Stimulated activated CD8-positive, alpha-beta memory T cell treated with anti-CD3 and anti-CD28 coated beads, Interleukin-12 subunit alpha, Interleukin-12 subunit beta, amount 100 ng/mL, for 1 hour (primary cell): ENCODE data around the gene NCAPD3.

Source experiments
- DNase-seq: peaks from one replicate; pipeline ENCODE4 v3.0.0-alpha.2; 2020; ENCODE audit warnings: low read depth

The NCAPD3 gene

GRCh38 chr11:134252346-134253187 is 28.8 kb upstream of the NCAPD3 start:
- DNase-seq: no peak

DNA sequence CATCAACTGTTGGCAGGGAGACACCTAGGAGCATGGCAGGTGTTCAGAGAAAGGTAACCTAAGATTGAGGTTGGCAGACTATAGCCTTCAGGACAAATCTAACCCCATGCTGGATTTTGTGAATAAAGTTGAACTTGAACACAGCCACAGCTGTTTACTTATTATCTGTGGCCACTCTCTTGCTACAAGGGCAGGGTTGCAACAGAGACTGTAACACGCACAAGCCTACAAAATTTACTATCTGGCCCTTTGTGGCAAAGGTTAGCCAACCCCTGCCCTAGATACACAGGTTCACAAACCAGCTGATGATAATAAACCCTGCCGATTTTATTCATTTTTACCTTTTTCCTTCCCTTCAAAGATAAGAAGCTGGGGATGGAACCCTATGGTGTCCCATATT is 26.9 kb upstream of the NCAPD3 start:
- DNase-seq: no peak

DNA sequence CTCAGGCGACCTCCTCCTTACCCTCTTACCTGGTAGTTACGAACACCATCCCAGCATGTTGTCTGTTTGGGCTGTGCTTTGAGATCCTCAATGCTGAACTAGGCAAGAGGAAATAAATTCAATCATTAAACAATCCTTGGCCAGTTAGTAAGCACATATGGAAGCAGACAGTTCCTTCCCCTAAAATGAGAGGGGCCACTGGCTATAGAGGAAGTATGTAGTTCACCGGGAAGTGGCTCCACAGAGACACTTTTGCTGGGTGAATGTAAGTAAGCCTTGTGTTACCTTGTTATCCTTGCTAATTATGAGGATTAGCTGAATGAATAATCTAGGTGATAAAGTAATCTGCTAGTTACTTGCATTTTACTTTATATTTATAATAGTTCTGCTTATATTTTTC is 26.5 kb upstream of the NCAPD3 start:
- no peak for DNase-seq

GRCh38 chr11:134248910-134249480 is 25.2 kb upstream of the NCAPD3 start:
- no peak for DNase-seq

DNA sequence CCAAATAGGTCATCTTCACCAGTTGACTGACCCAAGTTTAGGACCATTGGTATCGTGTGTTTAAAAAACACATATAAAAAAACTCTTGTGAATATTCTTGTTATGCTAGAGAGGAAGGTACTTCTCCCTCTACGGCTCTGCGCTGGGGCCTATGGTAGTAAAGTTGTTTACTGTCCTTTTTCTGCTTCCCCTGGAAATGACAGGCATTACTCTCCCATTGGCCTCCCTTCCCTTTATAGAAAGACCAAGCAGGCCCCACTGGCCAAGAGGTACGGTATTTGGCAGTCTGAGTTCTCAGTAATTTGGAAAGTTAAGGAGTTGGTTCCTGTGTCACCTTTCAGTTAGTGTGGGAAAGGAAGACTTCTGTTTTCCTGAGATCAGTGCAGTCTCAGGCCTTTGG is 22.9 kb upstream of the NCAPD3 start:
- DNase-seq: no peak

- DNase-seq: no peak
Measured at GRCh38 chr11:134246100-134246499, 22.3 kb upstream of the NCAPD3 start.

DNA sequence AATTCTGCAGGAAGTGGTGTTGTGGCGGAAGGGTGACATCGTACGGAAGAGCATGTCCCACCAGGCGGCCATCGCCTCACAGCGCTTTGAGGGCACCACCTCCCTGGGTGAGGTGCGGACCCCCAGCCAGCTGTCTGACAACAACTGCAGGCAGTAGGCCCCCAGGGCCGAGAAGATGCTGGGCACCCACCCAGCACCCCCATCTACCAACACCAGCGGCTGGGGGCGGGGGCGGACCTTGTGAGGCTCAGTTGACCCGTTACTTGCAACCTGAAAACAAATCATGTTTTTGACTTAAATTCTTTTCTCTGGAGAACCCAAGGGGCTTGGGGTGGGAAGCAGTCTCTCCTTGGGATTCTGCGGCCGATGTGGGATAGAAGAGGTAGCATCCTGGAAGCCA is 21.7 kb upstream of the NCAPD3 start:
- DNase-seq: no peak

DNA sequence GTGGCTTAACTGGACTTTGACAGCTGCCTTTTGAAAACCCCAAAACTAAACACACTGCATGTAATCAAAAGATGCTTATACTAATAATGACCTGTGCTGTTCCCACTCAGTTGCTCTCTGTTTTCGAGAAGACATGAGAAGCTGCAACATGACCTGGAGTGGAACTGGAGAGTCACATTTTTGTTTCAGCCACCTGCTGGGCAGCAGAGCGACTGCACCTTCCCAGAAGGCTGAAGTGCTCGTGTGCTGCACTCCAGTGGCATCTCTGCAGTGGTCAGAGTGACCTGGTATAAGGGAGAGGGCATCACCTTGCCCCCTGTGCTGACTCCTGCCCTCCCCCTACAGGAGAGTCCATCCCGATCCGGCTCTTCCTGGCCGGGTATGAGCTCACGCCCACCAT is 20.8 kb upstream of the NCAPD3 start:
- no peak for DNase-seq

- no peak for DNase-seq
Measured at GRCh38 chr11:134243913-134244312, 20.1 kb upstream of the NCAPD3 start.

DNA sequence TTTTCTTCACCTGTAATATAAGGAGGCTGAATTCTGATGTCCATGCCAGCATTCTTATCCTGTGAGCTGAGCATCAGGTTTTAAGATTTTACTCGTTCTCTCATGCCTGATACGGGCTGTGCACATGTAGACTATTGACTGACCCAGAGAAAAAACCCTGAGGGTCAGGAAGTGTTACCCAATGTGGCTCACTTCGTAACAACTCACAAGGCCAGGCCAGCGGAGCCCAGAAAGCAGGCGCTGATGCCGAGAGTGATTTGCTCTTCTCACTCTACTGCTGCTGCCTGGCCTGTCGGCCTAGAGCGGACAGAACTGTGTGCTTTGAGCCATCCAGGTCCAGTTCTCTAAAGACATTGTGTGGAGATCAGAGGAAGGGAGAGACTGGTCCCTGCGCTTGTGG is 18.6 kb upstream of the NCAPD3 start:
- no peak for DNase-seq

GRCh38 chr11:134240592-134240991 is 16.8 kb upstream of the NCAPD3 start:
- DNase-seq: no peak

DNA sequence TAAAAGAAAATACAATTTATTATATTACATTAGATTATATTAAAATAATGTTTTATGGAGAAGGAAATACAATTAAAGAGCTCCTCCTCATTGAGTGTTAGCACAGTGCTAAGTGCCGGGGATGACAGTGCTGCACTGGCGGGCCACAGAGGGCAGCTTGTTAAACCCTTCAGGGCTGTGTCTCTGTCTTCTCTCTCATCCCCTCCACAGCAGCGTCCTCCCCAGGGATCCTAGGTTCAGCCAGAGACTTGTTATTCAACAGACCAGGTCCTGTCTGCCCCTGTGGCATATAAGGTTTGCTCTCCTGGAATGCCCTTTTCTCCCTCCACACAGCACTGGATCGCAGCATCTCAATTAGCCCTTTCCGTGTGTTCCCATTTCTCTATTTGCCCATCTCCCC is 15.2 kb upstream of the NCAPD3 start:
- no peak for DNase-seq

GRCh38 chr11:134237557-134237922 is 13.8 kb upstream of the NCAPD3 start:
- DNase-seq: no peak

DNA sequence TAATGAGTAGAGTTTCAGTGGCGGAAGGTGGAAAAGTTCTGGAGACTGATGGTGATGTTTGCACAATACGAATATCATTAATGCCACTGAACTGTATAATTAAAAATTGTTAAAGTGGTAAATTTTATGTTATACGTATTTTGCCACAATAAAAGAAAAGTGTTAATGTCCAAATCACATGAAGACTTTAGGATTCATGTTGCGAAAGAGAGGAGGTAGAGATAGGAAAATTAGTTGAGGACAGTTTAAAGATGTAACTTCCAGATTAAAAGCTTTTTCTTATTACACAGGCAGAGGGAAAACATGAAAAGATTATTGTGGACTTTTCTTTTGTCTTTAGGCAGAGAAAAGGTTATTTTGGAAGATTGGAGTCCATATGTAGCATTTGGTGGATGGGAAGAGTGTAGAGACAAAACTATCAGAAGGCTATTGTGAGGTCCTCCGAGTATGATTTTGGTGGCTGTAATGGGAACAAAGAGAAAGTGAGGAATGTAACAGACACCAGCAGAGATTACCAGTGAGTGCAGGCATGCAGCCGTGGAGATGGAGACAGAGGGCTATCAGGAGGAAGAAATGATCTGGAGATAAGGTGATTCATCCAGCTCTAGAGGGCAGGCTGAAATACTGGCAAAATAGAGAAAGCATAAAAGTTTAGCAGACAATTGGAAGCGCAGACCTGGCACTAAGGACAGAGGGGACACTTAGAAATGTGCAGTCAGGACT is 13.2 kb upstream of the NCAPD3 start:
- DNase-seq: no peak

DNA sequence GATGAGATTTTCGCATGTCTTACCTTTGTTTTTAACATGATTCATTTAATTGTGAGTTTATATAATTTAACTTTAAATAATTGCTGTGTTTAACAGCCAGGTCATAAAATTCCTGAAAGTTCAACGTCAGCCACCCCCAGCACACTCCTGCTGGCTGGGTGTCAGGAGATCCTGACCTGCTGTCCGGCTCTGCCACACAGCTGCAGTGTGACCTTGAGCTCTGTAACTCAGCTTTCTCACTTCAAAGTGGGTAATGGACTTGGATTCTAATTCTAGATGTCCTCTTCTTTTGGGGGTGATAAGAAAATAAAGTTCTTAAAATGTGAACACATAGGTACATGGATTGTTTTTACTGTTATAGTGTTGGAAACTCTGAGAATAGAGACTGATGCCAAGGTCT is 11.6 kb upstream of the NCAPD3 start:
- DNase-seq: no peak

- DNase-seq: no peak
Measured at GRCh38 chr11:134233729-134234179, 10.0 kb upstream of the NCAPD3 start.

GRCh38 chr11:134231958-134232659 is 8.3 kb upstream of the NCAPD3 start:
- no peak for DNase-seq

GRCh38 chr11:134230339-134230738 is 6.6 kb upstream of the NCAPD3 start:
- no peak for DNase-seq

- DNase-seq: no peak
Measured at GRCh38 chr11:134229126-134229790, 5.5 kb upstream of the NCAPD3 start.

DNA sequence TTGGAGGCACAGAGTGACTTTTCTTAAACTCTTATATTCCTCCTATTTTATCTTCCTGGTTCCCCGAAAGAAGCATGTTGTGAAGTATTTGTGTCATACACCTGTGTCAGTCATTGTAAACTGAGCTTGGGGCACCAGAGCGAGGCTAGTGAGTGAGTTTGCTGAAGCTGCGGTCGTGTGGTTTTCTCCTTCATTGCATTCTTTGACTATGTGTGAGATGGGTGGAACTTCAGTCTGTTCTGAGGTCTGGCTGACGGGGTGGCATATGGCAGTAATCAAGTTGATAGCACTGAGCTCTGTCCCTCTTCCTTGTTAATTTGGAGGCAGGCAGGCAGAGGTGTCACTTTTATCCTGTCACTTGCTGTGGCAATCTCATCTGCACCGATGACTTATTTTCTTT is 4.9 kb upstream of the NCAPD3 start:
- DNase-seq: no peak

DNA sequence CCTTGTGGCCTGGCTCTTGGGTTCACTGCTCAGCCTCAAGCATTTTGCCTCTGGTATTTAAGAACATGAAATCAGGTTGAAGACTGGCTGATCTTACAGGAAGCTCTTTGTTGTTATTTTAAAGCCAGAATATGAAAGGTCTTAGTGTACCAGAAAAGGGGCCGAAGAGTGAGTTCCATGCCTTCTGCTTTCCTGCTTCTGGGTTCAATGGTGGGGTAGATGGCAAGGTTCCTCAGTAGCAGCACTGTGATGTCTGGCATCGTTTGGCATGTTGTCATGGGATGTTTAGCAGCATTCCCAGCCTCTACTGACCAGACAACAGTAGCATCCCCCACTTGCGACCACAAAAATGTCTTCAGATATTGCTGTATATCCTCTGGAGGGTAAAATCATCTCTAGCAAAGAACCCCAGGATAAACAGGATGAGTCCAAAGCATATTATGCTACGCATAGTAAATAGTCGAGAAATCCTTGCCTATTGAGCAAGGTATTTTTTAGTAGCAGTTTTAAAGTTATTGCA is 3.1 kb upstream of the NCAPD3 start:
- no peak for DNase-seq
